Measurements from ENCODE around the gene INPP5D.

DNA sequence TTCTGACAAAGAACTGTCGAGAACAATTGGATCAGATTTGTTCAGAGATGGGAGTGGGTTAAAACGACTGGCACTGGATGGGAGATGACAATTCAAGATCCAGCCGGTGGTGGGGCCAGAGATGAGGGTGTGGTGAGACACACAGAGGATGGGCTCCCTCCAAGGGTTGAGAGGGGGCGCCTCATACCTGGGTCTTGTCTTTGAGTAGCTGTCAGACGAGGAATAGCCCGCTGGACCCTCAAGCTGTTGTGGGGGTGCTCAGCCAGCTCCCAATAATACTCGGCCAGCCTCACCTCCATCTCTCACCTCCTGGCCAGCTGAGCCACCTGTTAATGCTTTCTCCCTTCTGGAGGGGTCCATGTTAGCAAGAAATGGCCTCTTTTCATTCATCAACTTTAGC, 14.0 kb downstream of the INPP5D start:
- TF ChIP-seq, protein P1, sequence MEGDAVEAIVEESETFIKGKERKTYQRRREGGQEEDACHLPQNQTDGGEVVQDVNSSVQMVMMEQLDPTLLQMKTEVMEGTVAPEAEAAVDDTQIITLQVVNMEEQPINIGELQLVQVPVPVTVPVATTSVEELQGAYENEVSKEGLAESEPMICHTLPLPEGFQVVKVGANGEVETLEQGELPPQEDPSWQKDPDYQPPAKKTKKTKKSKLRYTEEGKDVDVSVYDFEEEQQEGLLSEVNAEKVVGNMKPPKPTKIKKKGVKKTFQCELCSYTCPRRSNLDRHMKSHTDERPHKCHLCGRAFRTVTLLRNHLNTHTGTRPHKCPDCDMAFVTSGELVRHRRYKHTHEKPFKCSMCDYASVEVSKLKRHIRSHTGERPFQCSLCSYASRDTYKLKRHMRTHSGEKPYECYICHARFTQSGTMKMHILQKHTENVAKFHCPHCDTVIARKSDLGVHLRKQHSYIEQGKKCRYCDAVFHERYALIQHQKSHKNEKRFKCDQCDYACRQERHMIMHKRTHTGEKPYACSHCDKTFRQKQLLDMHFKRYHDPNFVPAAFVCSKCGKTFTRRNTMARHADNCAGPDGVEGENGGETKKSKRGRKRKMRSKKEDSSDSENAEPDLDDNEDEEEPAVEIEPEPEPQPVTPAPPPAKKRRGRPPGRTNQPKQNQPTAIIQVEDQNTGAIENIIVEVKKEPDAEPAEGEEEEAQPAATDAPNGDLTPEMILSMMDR (IDR thresholded peaks at IDR 0.05) = no peak
- TF ChIP-seq EZH2 (IDR thresholded peaks at IDR 0.05; ENCODE audit: borderline replicate concordance, insufficient read depth, low read depth, low read length, poor library complexity, severe bottlenecking) = no peak
